H1 (cell line): Measurements from ENCODE around the gene ASPA. TPM values are rescaled to one million over a fixed set of nuclear protein-coding genes. Genes with fewer than 3 reads are reported as not detected.

Experiments used
- polyA plus RNA-seq, 7 experiments: library from polyadenylated mRNA; depleted of rRNA in 3 of 7; stranded (reverse) in 5 of 7; unstranded in 2 of 7; fragments of >200 nt in 5 of 7; fragments of 200-250 nt in 2 of 7; gene quantifications; 1 replicate in 5 of 7; 2 replicates in 1 of 7; 4 replicates in 1 of 7; pipeline versions ENCODE4 v1.2.1 to v1.2.3, GENCODE V29; 2011 to 2013; ENCODE audit warnings: missing spikeins in 2 of 7, mixed read lengths in 2 of 7
- total RNA-seq: library from RNA; stranded (reverse); fragmentation: NEBNext Ultra II Directional; extraction: Animal tissue kit (Norgen Biotek cat#: 25700); gene quantifications from 2 replicates; pipeline ENCODE4 v1.2.1, GENCODE V29; 2021

The ASPA gene
- total and polyA plus RNA-seq, 2 of the 8 experiments (the other 6 are each of a cell fraction or from before 2014, with no cell fraction given): 0.03 TPM; not detected in 1

Other genes starting within 250 kb of the ASPA start
- gene OR3A1, start 177.6 kb upstream of the ASPA start, total RNA-seq: not detected in 2 replicates
- not detected in 2 replicates for gene OR3A1, start 177.6 kb upstream of the ASPA start, polyA plus RNA-seq (2011; rRNA removed)
- not detected in 2 replicates for gene OR3A2, start 89.7 kb upstream of the ASPA start, total RNA-seq
- not detected in 2 replicates for gene OR3A2, start 89.7 kb upstream of the ASPA start, polyA plus RNA-seq (2011; rRNA removed)
- gene OR1E1, start 77.6 kb upstream of the ASPA start, total RNA-seq: not detected in 2 replicates
- gene OR1E1, start 77.6 kb upstream of the ASPA start, polyA plus RNA-seq (2011; rRNA removed): not detected in 2 replicates
- not detected in 2 replicates for gene OR3A3, start 64.6 kb upstream of the ASPA start, total RNA-seq
- not detected in 2 replicates for gene OR3A3, start 64.6 kb upstream of the ASPA start, polyA plus RNA-seq (2011; rRNA removed)
- not detected in 2 replicates for gene OR1E2, start 42.2 kb upstream of the ASPA start, total RNA-seq
- not detected in 2 replicates for gene OR1E2, start 42.2 kb upstream of the ASPA start, polyA plus RNA-seq (2011; rRNA removed)
- gene SPATA22, start 4.2 kb upstream of the ASPA start, total RNA-seq: not detected in 2 replicates
- 0.06 TPM in 1 of 2 replicates, not detected in the other for gene SPATA22, start 4.2 kb upstream of the ASPA start, polyA plus RNA-seq (2011; rRNA removed)
- gene TRPV3, start 81.8 kb downstream of the ASPA start, total RNA-seq: 0.40 and 0.56 TPM in 2 replicates
- 1.0 and 1.1 TPM in 2 replicates for gene TRPV3, start 81.8 kb downstream of the ASPA start, polyA plus RNA-seq (2011; rRNA removed)
- gene TRPV1, start 133.4 kb downstream of the ASPA start, total RNA-seq: 2.5 and 3.0 TPM in 2 replicates
- 3.0 and 3.5 TPM in 2 replicates for gene TRPV1, start 133.4 kb downstream of the ASPA start, polyA plus RNA-seq (2011; rRNA removed)
- 36.7 and 37.3 TPM in 2 replicates for gene SHPK, start 160.3 kb downstream of the ASPA start, total RNA-seq
- 28.6 and 35.5 TPM in 2 replicates for gene SHPK, start 160.3 kb downstream of the ASPA start, polyA plus RNA-seq (2011; rRNA removed)
- 12.9 and 16.4 TPM in 2 replicates for gene CTNS, start 160.8 kb downstream of the ASPA start, total RNA-seq
- gene CTNS, start 160.8 kb downstream of the ASPA start, polyA plus RNA-seq (2011; rRNA removed): 11.6 and 13.1 TPM in 2 replicates
- gene TAX1BP3, start 192.6 kb downstream of the ASPA start, total RNA-seq: 81.8 and 83.5 TPM in 2 replicates
- 65.3 and 87.8 TPM in 2 replicates for gene TAX1BP3, start 192.6 kb downstream of the ASPA start, polyA plus RNA-seq (2011; rRNA removed)
- 81.5 and 86.5 TPM in 2 replicates for gene EMC6, start 192.8 kb downstream of the ASPA start, total RNA-seq
- 193 and 201 TPM in 2 replicates for gene EMC6, start 192.8 kb downstream of the ASPA start, polyA plus RNA-seq (2011; rRNA removed)
- 15.5 and 15.6 TPM in 2 replicates for gene P2RX5, start 220.2 kb downstream of the ASPA start, total RNA-seq
- 12.0 and 14.2 TPM in 2 replicates for gene P2RX5, start 220.2 kb downstream of the ASPA start, polyA plus RNA-seq (2011; rRNA removed)
- 29.4 and 29.5 TPM in 2 replicates for gene HASPIN, start 247.9 kb downstream of the ASPA start, total RNA-seq
- gene HASPIN, start 247.9 kb downstream of the ASPA start, polyA plus RNA-seq (2011; rRNA removed): 7.8 and 12.0 TPM in 2 replicates